Measurements from ENCODE around the gene PRUNE1.

DNA sequence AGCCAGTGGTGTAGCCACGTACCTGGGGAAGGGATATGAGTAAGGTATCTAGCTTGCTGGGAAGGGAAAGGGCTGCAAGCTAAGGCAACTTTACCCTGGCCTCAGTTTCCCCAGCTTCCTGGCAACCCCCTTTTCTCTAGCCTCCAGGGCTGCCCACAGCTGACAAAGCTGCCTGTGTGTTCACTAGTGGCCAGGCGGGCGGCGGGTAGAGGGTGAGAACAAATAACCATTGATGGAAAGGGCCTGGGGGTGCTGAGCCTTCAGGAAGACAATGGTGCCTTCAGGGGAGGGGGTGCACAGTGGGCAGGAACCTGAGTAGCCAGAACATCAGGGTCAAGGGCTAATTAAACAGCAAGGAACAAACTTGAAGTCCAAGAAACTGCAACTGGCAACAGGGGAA is 39.8 kb upstream of the PRUNE1 start:
- TF ChIP-seq, protein P1, sequence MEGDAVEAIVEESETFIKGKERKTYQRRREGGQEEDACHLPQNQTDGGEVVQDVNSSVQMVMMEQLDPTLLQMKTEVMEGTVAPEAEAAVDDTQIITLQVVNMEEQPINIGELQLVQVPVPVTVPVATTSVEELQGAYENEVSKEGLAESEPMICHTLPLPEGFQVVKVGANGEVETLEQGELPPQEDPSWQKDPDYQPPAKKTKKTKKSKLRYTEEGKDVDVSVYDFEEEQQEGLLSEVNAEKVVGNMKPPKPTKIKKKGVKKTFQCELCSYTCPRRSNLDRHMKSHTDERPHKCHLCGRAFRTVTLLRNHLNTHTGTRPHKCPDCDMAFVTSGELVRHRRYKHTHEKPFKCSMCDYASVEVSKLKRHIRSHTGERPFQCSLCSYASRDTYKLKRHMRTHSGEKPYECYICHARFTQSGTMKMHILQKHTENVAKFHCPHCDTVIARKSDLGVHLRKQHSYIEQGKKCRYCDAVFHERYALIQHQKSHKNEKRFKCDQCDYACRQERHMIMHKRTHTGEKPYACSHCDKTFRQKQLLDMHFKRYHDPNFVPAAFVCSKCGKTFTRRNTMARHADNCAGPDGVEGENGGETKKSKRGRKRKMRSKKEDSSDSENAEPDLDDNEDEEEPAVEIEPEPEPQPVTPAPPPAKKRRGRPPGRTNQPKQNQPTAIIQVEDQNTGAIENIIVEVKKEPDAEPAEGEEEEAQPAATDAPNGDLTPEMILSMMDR (IDR thresholded peaks at IDR 0.05; ENCODE audit: insufficient read depth, low read length, poor library complexity, severe bottlenecking): no peak
- no peak for TF ChIP-seq EZH2phosphoT487 (conservative IDR thresholded peaks at IDR 0.05; ENCODE audit: low read length)

Data from SU-DHL-6 (cell line).